COLO829 (cell line): ENCODE results near the gene KCNG4.

Source experiments
- DNase-seq: peaks from one replicate; pipeline ENCODE4 v3.0.0; 2012; ENCODE audit warnings: low spot score

KCNG4 gene

GRCh38 chr16:84239909-84240308 lies at the start of gene KCNG4:
TSS of gene KCNG4 (minus strand) at chr16:84240012. CDS start at chr16:84237485, 2,527 bp downstream.
- peak; percentile 23 for DNase-seq

DNA sequence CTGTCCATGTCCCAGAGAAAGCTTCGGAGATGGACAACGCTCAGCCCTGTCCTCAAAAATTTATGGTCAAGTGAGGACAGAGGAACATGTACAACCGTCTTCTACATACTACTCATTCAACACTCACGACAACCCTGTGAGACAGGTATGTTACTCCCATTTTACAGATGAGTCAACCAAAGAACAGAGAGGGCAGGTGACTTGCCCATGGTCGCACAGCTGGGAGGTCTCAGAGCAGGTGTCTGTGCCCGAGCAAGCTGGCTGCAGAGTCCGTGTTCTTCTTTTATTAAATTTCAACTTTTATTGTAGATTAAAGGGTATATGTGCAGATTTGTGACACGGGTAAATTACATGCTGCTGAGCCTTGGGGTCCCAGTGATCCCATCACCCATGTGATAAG lies 49.1 kb upstream of the KCNG4 start:
- no peak for DNase-seq

- DNase-seq: no peak
These were observed 46.9 kb upstream of the KCNG4 start for GRCh38 chr16:84286578-84287240.

DNA sequence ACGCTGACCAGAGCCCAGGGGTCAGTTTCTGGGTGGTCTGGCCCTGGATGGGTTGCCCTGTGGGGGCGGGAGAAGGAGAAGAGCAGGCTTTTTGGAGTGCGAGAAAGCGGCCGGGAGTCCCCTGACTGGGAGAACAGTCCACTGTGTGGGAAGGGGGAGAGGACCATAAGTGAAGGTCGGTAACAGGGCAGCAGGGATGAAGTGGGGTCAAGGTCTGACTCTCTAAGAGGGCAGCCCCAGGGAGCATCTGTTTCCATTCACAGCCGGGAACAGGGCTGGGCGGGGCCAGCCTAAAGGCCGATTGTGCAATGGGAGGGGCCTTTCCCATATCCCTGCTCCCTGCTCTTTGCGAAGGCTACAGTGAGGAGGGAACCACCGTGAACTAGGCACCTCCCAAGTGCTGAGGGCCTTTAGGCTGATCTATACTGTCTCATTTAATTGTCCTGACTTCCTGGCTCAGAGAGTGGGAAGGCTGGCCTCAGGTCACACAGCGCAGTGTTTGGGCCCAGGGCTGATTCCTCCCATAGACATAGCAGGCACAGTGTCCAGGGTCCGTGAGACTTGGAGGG lies 44.4 kb upstream of the KCNG4 start:
- no peak for DNase-seq

DNA sequence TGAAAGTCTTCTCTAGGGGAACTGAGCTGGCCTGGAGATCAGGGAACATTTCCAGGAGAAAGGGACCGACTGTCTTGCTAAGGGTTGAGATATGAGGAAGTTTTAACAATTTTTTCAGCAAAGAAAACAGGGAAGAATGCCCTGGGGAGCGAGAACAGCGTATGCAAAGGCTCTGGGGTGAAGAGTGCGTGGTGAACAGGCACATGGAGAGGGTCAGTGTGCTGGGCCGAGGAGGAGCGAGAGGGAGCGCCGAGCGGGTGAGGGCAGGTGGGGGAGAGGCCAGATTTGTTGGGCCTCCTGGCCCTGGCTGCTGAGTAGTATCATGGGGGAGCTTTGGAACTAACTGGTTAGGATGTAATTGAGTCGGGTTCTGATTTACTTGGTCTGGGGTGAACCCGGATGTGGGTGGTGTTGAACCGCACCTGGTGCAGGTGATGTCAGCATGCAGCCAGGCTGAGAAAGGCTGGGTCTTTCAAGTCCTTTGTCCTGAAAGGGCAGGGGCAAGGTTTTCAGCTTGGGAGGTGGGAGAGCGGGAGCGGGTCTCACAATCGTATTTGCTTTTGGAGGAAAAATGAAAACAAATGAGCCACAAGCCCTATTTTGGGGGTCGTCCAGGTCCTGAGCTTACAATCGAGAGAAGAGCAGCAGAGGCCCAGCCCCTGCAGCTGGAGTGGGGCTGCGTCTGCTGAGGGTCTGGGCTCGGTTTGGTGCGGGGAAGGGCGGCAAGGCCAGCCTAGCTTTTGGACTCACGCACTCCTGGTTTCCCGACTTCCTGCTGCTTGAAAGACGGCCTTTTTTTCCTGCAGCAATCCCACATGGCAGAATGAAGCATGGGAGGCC lies 43.7 kb upstream of the KCNG4 start:
- DNase-seq: no peak

DNA sequence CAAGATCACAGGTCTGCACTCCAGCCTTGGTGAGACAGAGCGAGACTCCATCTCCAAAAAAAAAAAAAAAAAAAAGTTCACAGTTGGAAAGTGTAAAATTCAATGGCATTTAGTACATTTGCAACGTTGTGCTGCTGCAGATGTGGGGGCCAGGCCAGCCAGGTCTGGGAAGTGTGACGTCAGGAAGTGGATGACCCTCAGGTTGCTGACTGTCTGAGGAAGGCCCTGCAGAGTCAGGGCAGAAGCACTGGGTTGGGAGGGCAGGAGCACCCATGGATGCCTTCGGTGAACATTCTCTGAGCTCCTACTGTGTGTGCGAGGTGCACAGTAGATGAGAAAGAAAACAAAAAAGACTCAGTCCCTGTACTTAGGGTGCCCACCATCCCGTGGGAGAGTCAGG lies 42.7 kb upstream of the KCNG4 start:
- no peak for DNase-seq

- DNase-seq: no peak
These were observed 41.3 kb upstream of the KCNG4 start for GRCh38 chr16:84281074-84281473.

DNA sequence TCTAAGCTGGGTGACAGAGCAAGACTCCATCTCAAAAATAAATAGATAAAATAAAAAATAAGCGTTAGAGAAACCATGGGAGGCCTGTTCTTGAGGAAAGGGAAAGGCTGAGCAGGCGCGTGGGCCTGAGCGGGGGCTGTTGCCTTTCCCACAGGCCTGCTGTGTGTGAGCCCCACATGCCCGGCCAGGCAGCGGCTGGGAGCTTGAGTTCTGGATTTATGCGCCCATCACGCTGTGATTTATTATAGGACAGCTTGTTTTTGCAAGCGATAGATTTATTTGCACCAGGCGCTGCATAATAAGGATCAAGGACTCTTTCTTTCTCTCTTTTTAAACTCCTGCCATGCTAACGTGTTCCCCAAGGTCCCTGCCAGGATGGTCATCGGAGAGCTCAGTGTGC lies 40.1 kb upstream of the KCNG4 start:
- no peak for DNase-seq

DNA sequence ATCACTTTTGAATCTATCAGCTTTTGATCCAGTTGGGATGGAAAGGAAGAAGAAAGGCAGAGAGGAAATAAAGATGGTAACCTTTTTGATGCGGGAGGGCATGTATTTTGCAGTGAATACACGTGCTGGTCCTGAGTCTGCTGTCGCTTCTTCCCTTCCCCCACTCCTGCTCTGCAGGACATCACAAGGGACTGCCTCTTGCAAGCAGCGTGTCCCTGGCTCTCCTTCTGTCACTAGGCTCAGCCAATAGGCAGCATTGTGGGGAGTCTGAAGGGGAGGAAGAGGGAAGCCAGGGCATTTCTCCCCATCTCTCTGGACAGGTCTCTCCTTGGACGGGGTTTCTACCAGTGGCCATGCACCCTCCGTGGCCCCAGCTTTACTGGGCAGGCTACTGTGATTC lies 39.2 kb upstream of the KCNG4 start:
- DNase-seq: no peak

- no peak for DNase-seq
These were observed 38.5 kb upstream of the KCNG4 start for GRCh38 chr16:84278333-84278732.

- no peak for DNase-seq
These were observed 37.5 kb upstream of the KCNG4 start for GRCh38 chr16:84277244-84277823.

GRCh38 chr16:84275585-84276151 lies 35.9 kb upstream of the KCNG4 start:
- peak; percentile 21 for DNase-seq

- DNase-seq: no peak
These were observed 34.7 kb upstream of the KCNG4 start for GRCh38 chr16:84274515-84274914.

- DNase-seq: no peak
These were observed 33.0 kb upstream of the KCNG4 start for GRCh38 chr16:84272740-84273320.

DNA sequence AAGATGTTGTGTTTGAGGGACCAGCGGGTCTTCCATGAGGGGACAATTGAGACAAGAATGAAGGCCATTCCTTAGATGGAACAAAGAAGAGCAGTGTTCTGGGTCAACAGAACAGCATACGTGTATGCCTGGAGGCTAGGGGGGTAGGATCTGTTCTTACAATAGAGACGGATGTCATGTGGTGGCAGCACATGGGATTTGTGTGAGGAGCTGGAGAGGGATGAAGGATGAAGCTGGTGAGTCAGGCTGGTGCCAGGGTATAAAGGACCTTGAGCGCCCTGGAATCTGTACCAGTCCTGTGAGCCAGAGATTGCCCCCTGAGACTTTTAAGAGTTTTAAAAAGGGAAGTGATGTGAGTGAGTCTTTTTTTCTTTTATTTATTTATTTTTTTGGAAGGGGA lies 32.1 kb upstream of the KCNG4 start:
- DNase-seq: peak; percentile 84

DNA sequence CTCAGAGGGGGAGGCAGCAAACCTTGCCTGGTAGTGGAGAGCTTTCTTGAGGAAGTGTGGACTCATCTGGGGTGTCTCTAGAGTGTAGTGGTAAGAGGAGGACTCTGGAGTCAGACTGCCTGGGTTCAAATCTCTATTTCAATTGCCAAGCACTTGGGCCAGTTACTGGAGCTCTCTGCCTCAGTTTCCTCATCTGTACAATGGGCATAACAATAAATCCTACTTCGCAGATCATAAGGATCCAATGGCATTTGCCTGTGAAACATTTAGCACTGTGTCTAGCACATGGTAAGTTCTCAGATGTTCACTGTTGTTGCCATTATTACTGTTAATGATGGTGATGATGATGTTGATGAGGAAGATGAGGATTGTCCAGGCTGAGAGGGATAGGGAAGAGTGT lies 31.2 kb upstream of the KCNG4 start:
- DNase-seq: no peak

GRCh38 chr16:84270531-84270930 lies 30.7 kb upstream of the KCNG4 start:
- no peak for DNase-seq

DNA sequence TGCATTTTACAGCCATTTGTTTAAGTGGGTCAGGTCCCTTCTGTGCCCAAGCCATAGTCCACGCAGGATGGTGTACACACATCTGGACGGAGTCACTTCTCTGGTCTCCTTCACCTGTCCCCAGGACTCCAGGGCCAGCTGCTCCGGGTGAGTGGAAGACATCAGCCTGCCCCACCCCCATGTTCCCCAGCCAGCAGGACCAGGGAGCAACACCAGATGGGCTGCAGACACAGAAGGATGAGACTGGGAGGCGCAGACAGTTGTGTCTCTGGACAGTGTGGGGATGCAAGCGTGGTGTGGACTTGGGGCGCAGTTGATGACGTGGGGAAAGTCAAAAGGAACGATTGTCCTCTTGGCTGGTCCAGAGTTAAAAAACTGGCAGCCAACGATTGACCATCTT lies 30.3 kb upstream of the KCNG4 start:
- DNase-seq: no peak

DNA sequence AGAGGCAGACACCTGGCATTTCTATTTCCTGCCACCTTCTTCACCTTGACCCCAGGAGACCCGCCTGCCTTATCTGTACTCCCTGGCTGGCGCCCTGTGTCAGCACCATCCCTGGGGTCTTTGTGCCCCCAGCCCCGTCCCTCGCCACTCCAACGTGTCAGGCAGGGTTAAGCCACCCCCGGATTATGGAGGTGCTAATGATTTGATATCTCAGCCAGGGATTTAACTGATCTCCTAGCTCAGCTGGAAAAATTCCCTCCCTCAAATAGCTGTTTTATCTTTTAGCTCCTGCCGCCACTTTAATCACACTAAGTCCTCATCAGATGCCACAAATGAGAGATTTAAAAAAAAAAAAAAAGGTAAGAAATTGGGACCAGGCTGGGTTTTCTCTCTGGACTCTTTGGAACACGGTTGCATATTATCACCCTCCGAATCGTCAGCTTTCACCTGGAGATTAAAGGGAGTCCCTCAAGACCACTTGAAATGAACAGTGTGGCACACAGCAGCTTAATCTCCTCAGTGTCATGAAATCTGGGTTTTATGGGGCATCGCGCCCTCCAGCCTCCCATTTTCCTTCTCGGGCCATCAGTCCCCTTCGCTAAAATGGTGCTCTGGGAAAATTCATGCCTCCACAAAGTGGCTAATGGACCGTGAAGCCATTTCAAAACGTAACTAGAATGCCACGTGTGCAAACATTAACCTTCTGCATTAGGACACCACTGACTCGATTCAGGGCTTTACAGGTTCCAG lies 28.7 kb upstream of the KCNG4 start:
- DNase-seq: no peak

GRCh38 chr16:84267380-84267779 lies 27.6 kb upstream of the KCNG4 start:
- DNase-seq: no peak

DNA sequence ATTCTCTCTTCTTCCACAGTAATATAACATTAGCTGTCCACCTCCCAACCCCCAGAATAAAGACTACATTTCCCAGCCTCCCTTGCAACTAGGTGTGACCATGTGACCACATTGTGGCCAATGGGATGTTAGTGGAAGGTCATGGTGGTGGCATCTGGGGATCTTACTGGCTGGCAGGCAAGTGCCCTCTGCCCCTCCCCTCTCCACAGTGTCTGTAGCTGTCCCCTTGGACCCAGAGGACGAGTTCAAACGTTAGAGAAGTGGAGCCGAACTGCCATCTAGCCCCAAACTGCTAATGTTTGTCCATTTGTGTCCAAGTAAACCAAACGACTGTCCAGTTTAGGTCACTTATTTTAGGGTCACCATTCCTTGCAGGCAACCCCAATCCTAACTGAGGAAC lies 26.6 kb upstream of the KCNG4 start:
- DNase-seq: peak; percentile 45
